Left ventricle myocardium inferior (tissue), 1 donor: Measurements from ENCODE around the gene SRBD1. TPM values are rescaled to one million over a fixed set of nuclear protein-coding genes. Genes with fewer than 3 reads are reported as not detected.

Experiments
- DNase-seq: peaks from one replicate; pipeline ENCODE4 v3.0.0-alpha.2; 2020
- H3K27ac ChIP-seq: fragments of 200-600 bp; replicated peaks from 2 replicates; pipeline ENCODE4 v1.8.0; 2021
- H3K27me3 ChIP-seq: fragments of 200-600 bp; 2 replicates; pipeline ENCODE4 v1.8.0; 2021; ENCODE audit warnings: low read depth
- H3K36me3 ChIP-seq: fragments of 200-600 bp; 2 replicates; pipeline ENCODE4 v1.8.0; 2021
- H3K4me1 ChIP-seq: fragments of 200-600 bp; 2 replicates; pipeline ENCODE4 v1.8.0; 2021
- H3K4me3 ChIP-seq: fragments of 200-600 bp; 2 replicates; pipeline ENCODE4 v1.8.0; 2021; ENCODE audit warnings: mild to moderate bottlenecking, moderate library complexity
- H3K9me3 ChIP-seq: fragments of 200-600 bp; replicated peaks from 2 replicates; pipeline ENCODE4 v1.8.0; 2021
- intact Hi-C: fragments of 100-400 bp; cut with micrococcal nuclease; formaldehyde crosslinking; loops from one replicate; pipeline ENCODE4 v1.11.0; 2022
- total RNA-seq: library from RNA; stranded (reverse); fragmentation: NEBNext Ultra II Directional; extraction: Animal tissue kit (Norgen Biotek cat#: 25700); gene quantifications from one replicate; pipeline ENCODE4 v1.2.1, GENCODE V29; 2021
- TF ChIP-seq, protein P1 (sequence below): fragments of 200-600 bp; IDR thresholded peaks from 2 replicates; pipeline ENCODE4 v1.8.0; 2021; ENCODE audit warnings: antibody characterized with exemption, mild to moderate bottlenecking, borderline replicate concordance
- donor health status: DM: no; HTN: yes; CAD: no; lungs with severe emphysema.

SRBD1 gene
- total RNA-seq, 1 donor from 2014 or later, result 11.8 TPM

DNA sequence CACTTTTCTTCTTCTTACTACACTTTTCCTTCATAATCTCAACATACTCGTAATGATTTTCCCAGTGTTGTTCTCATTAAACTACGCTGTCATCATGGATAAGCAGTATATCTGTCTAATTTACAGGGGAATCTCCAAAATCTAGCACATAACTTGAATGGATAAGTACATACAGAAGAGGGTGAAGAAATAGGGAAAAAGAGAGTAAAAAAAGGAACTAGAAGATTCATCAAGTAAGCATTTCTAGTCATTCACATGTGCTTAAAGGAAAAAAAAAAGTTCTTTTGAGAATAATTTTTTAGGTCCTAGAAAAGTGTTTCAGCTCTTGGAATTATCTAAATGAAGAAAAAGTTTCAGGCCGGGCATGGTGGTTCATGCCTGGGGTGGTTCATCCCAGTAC is 51.6 kb downstream of the SRBD1 start:
- intact Hi-C loops, result no loop called here
- DNase-seq, result no peak
- H3K4me3 ChIP-seq, result no peak overlapping the region
- no peaks in the 10 kb centered on the region for H3K27me3 ChIP-seq
- no peaks in the 10 kb centered on the region for H3K36me3 ChIP-seq
- H3K4me1 ChIP-seq, result no peaks in the 10 kb centered on the region
- TF ChIP-seq, protein P1, sequence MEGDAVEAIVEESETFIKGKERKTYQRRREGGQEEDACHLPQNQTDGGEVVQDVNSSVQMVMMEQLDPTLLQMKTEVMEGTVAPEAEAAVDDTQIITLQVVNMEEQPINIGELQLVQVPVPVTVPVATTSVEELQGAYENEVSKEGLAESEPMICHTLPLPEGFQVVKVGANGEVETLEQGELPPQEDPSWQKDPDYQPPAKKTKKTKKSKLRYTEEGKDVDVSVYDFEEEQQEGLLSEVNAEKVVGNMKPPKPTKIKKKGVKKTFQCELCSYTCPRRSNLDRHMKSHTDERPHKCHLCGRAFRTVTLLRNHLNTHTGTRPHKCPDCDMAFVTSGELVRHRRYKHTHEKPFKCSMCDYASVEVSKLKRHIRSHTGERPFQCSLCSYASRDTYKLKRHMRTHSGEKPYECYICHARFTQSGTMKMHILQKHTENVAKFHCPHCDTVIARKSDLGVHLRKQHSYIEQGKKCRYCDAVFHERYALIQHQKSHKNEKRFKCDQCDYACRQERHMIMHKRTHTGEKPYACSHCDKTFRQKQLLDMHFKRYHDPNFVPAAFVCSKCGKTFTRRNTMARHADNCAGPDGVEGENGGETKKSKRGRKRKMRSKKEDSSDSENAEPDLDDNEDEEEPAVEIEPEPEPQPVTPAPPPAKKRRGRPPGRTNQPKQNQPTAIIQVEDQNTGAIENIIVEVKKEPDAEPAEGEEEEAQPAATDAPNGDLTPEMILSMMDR, result no peak
- H3K9me3 ChIP-seq, result no peaks in the 10 kb centered on the region
- no peak overlapping the region for H3K27ac ChIP-seq

GRCh38 chr2:45554742-45555140 is 56.3 kb downstream of the SRBD1 start:
- DNase-seq, result no peak
- no peaks in the 10 kb centered on the region for H3K4me1 ChIP-seq
- peaks cover 25% of the 10 kb centered on the region for H3K36me3 ChIP-seq
- intact Hi-C loops, result no loop called here
- TF ChIP-seq, protein P1, result no peak
- no peak overlapping the region for H3K27ac ChIP-seq
- no peaks in the 10 kb centered on the region for H3K27me3 ChIP-seq
- H3K4me3 ChIP-seq, result no peak overlapping the region
- H3K9me3 ChIP-seq, result no peaks in the 10 kb centered on the region

DNA sequence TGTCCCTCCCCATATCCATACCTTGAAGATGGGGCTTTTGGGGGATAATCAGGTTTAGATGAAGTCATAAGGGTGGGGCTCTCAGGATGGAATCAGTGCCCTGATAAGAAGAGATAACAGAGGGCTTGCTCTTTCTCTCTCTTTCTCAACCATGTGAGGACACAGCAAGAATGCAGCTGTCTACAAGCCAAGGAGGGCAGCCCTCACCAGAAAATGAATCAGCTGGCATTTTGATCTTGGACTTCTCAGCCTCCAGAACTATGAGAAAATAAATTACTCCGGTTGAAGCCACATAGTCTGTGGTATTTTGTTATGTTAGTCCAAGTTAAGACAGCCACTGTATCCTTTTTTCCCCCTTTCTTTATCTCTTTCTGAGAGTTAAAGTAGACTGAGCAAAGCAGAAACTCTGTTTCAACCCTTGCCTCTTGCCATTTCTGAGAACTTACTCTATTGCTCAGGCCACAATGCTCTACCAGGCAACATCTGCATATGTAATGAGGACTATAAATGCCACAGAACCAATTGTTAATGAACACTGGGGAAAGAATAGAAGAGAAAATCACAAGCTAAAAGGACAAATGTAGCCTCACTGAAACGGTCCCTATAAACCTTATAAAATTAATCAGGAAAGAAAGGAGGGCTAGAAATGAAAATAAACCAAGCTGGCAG is 56.9 kb downstream of the SRBD1 start:
- Histone ChIP-seq H3K9me3 (no peaks in the 10 kb centered on the region), H3K36me3 (peaks cover 25% of the 10 kb centered on the region), H3K4me1 (no peaks in the 10 kb centered on the region), H3K4me3 (no peak overlapping the region), H3K27me3 (no peaks in the 10 kb centered on the region), H3K27ac (no peak overlapping the region)
- DNase-seq, result no peak
- TF ChIP-seq, protein P1, result no peak
- intact Hi-C loops, result no loop called here

GRCh38 chr2:45551862-45552261 is 59.2 kb downstream of the SRBD1 start:
- TF ChIP-seq, protein P1, result no peak
- H3K9me3 ChIP-seq, result no peaks in the 10 kb centered on the region
- H3K4me1 ChIP-seq, result no peaks in the 10 kb centered on the region
- H3K4me3 ChIP-seq, result no peak overlapping the region
- DNase-seq, result no peak
- no peak overlapping the region for H3K27ac ChIP-seq
- intact Hi-C loops, result no loop called here
- no peaks in the 10 kb centered on the region for H3K27me3 ChIP-seq
- H3K36me3 ChIP-seq, result peaks cover 31% of the 10 kb centered on the region

DNA sequence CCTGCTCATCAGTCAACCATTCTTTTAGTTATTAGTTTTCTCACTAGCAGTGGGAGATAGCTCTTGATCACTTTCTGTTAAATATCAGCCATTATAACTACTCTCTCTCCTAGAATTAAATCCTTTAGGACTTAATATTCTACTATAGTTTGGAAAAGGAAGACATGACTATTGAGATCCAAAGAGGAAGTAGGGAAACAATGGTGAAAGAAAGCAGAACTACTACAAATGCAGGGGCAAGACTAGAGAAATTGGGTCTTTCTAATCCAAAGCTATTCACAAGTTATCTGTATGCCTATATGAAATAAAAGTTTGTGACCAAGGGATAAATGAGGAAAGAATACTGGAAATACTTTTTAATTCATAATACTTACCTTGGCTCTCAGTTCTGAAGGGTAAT is 65.1 kb downstream of the SRBD1 start:
- Histone ChIP-seq H3K4me3 (no peak overlapping the region), H3K27me3 (no peaks in the 10 kb centered on the region), H3K9me3 (peaks cover 12% of the 10 kb centered on the region), H3K36me3 (peaks cover 64% of the 10 kb centered on the region), H3K27ac (no peak overlapping the region), H3K4me1 (no peaks in the 10 kb centered on the region)
- no peak for DNase-seq
- TF ChIP-seq, protein P1, result no peak
- intact Hi-C loops, result no loop called here
